CD14-positive monocyte (primary cell): ENCODE measurements around the gene WDR44. TPM values are rescaled to one million over a fixed set of nuclear protein-coding genes. Genes with fewer than 3 reads are reported as not detected.

Experiments used
- DNase-seq, 3 donors: peaks; one replicate each; pipeline ENCODE4 v3.0.0-alpha.2; 2011 to 2022
- H2AFZ ChIP-seq: 2 replicates; pipeline ENCODE4 v1.6.0; 2012; ENCODE audit warnings: mild to moderate bottlenecking, low read depth, low read length, inconsistent platforms; ENCODE audit not compliant: insufficient read depth, poor library complexity, severe bottlenecking
- H3K27ac ChIP-seq, 2 donors: 1 replicate in 1 of 2; 2 replicates in 1 of 2; pipeline ENCODE4 v1.5.1; 2012 to 2013; ENCODE audit warnings: low read length in 2 of 2, control low read depth in 1 of 2, inconsistent platforms in 1 of 2, low read depth in 1 of 2, mild to moderate bottlenecking in 1 of 2
- H3K27me3 ChIP-seq, 2 donors: one replicate each; pipeline versions ENCODE4 v1.6.0 to v1.6.1; 2011 to 2013; ENCODE audit warnings: low read length in 2 of 2; ENCODE audit not compliant: control insufficient read depth in 2 of 2, insufficient read depth in 2 of 2
- H3K36me3 ChIP-seq, 2 donors: replicated peaks in 1 of 2; 1 replicate in 1 of 2; 2 replicates in 1 of 2; pipeline versions ENCODE4 v1.5.1 to v1.6.1; 2012 to 2013; ENCODE audit warnings: low read length in 2 of 2, control low read depth in 1 of 2, inconsistent platforms in 1 of 2, mild to moderate bottlenecking in 1 of 2; ENCODE audit not compliant: insufficient read depth in 2 of 2, control insufficient read depth in 1 of 2
- H3K4me1 ChIP-seq, 2 donors: 1 replicate in 1 of 2; 2 replicates in 1 of 2; pipeline versions ENCODE4 v1.5.1 to v1.6.1; 2012 to 2013; ENCODE audit warnings: low read length in 2 of 2, control low read depth in 1 of 2, inconsistent platforms in 1 of 2, mild to moderate bottlenecking in 1 of 2, moderate library complexity in 1 of 2; ENCODE audit not compliant: insufficient read depth in 2 of 2, control insufficient read depth in 1 of 2
- H3K4me2 ChIP-seq: replicated peaks from 2 replicates; pipeline ENCODE3; 2012; ENCODE audit warnings: low read length, moderate library complexity, mild to moderate bottlenecking; ENCODE audit not compliant: poor library complexity, severe bottlenecking; ENCODE audit errors: extremely low read depth
- H3K4me3 ChIP-seq, 3 experiments: fragments of 200-600 bp in 1 of 3; sonication (generic) in 1 of 3; replicated peaks in 1 of 3; 1 replicate in 2 of 3; 2 replicates in 1 of 3; pipeline ENCODE4 v1.5.1; 2011 to 2013; ENCODE audit warnings: low read length in 3 of 3, mild to moderate bottlenecking in 3 of 3, control low read depth in 2 of 3, low read depth in 2 of 3, inconsistent platforms in 1 of 3, moderate library complexity in 1 of 3
- H3K79me2 ChIP-seq: 2 replicates; pipeline ENCODE4 v1.6.0; 2012; ENCODE audit warnings: mild to moderate bottlenecking, control low read depth, inconsistent platforms, low read length, moderate library complexity; ENCODE audit not compliant: insufficient read depth
- H3K9ac ChIP-seq: 2 replicates; pipeline ENCODE4 v1.6.0; 2017; ENCODE audit warnings: low read length, mild to moderate bottlenecking; ENCODE audit not compliant: insufficient read depth, poor library complexity, severe bottlenecking
- H3K9me3 ChIP-seq, 2 donors: replicated peaks in 1 of 2; 1 replicate in 1 of 2; 2 replicates in 1 of 2; pipeline versions ENCODE4 v1.5.1 to v1.6.1; 2012 to 2013; ENCODE audit warnings: low read length in 2 of 2, control low read depth in 1 of 2; ENCODE audit not compliant: control insufficient read depth in 1 of 2, insufficient read depth in 1 of 2
- H4K20me1 ChIP-seq: 2 replicates; pipeline ENCODE4 v1.6.0; 2012; ENCODE audit warnings: mild to moderate bottlenecking, low read length, control low read depth, moderate library complexity; ENCODE audit not compliant: insufficient read depth
- H3K27ac Mint-ChIP-seq, 7 donors: one replicate each; pipeline ENCODE4 v1.8.0; 2020; ENCODE audit warnings: mild to moderate bottlenecking in 7 of 7, mixed read lengths in 7 of 7, moderate library complexity in 6 of 7, inconsistent platforms in 2 of 7
- H3K27me3 Mint-ChIP-seq, 3 donors: one replicate each; pipeline ENCODE4 v1.8.0; 2021 to 2022; ENCODE audit warnings: low read depth in 3 of 3, mild to moderate bottlenecking in 3 of 3, mixed read lengths in 3 of 3, moderate library complexity in 3 of 3, inconsistent platforms in 1 of 3
- H3K36me3 Mint-ChIP-seq, 2 donors: one replicate each; pipeline ENCODE4 v1.8.0; 2020; ENCODE audit warnings: mixed read lengths in 2 of 2, inconsistent platforms in 1 of 2, mild to moderate bottlenecking in 1 of 2
- H3K4me1 Mint-ChIP-seq: one replicate; pipeline ENCODE4 v1.8.0; 2020; ENCODE audit warnings: mild to moderate bottlenecking, mixed read lengths
- H3K4me3 Mint-ChIP-seq, 2 donors: one replicate each; pipeline ENCODE4 v1.8.0; 2020; ENCODE audit warnings: mild to moderate bottlenecking in 2 of 2, mixed read lengths in 2 of 2, moderate library complexity in 1 of 2
- H3K9me3 Mint-ChIP-seq, 7 donors: one replicate each; pipeline ENCODE4 v1.8.0; 2020 to 2022; ENCODE audit warnings: mixed read lengths in 7 of 7, mild to moderate bottlenecking in 6 of 7, moderate library complexity in 6 of 7, inconsistent platforms in 2 of 7
- WGBS: methylation state at CpG from one replicate; pipeline ENCODE4 v1.1.5; 2013; ENCODE audit warnings: missing lambda C conversion rate; ENCODE audit not compliant: insufficient coverage; 5-methylcytosine and 5-hydroxymethylcytosine counted together
- intact Hi-C, 2 donors: fragments of 100-400 bp; cut with micrococcal nuclease; formaldehyde crosslinking; loops; one replicate each; pipeline versions ENCODE4 v1.15.0 to v1.15.1; 2023
- polyA plus RNA-seq, 3 donors: library from polyadenylated mRNA; depleted of rRNA in 1 of 3; unstranded in 2 of 3; stranded (reverse) in 1 of 3; fragments of 300-500 nt in 2 of 3; fragments of >200 nt in 1 of 3; fragmentation: Illumina TruSeq in 2 of 3; gene quantifications; 1 replicate in 2 of 3; 2 replicates in 1 of 3; pipeline ENCODE4 v1.2.3, GENCODE V29; 2012 to 2021
- TF ChIP-seq, protein P1 (sequence below): fragments of 200-600 bp; IDR thresholded peaks from one replicate; pipeline ENCODE4 v1.8.0; 2022; ENCODE audit warnings: antibody characterized with exemption, mild to moderate bottlenecking

Gene WDR44
- polyA plus RNA-seq, 3 donors = 5.1 to 7.1 (median 5.5) TPM

DNA sequence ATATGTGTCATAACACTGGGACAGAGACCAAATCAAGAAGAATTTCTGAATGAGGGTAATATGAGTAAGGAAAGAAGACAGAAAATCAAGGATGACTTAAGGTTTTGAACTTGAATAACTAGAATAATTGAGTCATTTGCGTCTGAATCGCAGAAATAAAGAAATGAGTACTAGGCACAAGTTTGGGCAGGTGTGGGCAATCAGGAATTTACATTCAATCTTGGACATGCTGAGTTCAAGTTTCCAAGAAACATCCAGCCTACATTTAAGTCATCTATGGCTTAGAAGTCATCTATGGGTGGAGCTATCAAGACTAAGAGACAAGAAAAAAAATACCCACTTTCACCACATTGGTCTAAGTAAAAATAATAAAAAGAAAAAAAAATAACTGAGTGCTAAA is 30.4 kb upstream of the WDR44 start:
- H3K27me3 Mint-ChIP-seq = peaks cover 0 to 1% (median 0%) of the 10 kb centered on the region in 3 donors
- H3K9me3 ChIP-seq = no peaks in the 10 kb centered on the region
- no peaks in the 10 kb centered on the region for H3K36me3 Mint-ChIP-seq
- no peak overlapping the region for H3K4me3 ChIP-seq
- TF ChIP-seq, protein P1, sequence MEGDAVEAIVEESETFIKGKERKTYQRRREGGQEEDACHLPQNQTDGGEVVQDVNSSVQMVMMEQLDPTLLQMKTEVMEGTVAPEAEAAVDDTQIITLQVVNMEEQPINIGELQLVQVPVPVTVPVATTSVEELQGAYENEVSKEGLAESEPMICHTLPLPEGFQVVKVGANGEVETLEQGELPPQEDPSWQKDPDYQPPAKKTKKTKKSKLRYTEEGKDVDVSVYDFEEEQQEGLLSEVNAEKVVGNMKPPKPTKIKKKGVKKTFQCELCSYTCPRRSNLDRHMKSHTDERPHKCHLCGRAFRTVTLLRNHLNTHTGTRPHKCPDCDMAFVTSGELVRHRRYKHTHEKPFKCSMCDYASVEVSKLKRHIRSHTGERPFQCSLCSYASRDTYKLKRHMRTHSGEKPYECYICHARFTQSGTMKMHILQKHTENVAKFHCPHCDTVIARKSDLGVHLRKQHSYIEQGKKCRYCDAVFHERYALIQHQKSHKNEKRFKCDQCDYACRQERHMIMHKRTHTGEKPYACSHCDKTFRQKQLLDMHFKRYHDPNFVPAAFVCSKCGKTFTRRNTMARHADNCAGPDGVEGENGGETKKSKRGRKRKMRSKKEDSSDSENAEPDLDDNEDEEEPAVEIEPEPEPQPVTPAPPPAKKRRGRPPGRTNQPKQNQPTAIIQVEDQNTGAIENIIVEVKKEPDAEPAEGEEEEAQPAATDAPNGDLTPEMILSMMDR = no peak
- H3K79me2 ChIP-seq = no peaks in the 10 kb centered on the region
- H3K4me3 Mint-ChIP-seq = no peak overlapping the region
- WGBS = no CpG with 5 or more reads among the region's 2 CpGs
- H3K9me3 Mint-ChIP-seq = peaks cover 0 to 3% (median 0%) of the 10 kb centered on the region in 7 donors
- H3K27me3 ChIP-seq = no peaks in the 10 kb centered on the region
- no peak overlapping the region for H3K27ac ChIP-seq
- H4K20me1 ChIP-seq = no peaks in the 10 kb centered on the region
- H3K27ac Mint-ChIP-seq = no peak overlapping the region
- no peaks in the 10 kb centered on the region for H3K4me1 Mint-ChIP-seq
- no peaks in the 10 kb centered on the region for H3K36me3 ChIP-seq
- no peak overlapping the region for H2AFZ ChIP-seq
- no peaks in the 10 kb centered on the region for H3K4me1 ChIP-seq
- H3K4me2 ChIP-seq = no peak overlapping the region
- DNase-seq = no peak
- H3K9ac ChIP-seq = no peak overlapping the region
- intact Hi-C loops = no loop called here

DNA sequence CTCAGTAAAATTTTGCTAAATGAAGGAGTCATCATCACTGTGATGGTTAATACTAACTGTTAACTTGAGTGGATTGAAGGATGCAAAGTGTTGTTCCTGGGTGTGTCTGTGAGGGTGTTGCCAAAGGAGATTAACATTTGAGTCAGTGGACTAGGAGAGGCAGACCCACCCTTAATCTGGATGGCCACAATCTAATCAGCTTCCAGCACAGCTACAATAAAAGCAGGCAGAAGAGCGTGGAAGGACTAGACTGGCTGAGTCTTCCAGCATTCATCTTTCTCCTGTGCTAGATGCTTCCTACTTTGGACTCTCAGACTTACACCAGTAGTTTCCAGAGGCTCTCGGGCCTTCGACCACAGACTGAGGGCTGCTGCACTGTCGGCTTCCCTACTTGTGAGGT is 21.3 kb upstream of the WDR44 start:
- no peak overlapping the region for H3K4me3 Mint-ChIP-seq
- H3K27me3 Mint-ChIP-seq = peaks cover 0 to 5% (median 1%) of the 10 kb centered on the region in 3 donors
- no peak overlapping the region for H3K27ac ChIP-seq
- no peak overlapping the region for H2AFZ ChIP-seq
- no peaks in the 10 kb centered on the region for H3K36me3 Mint-ChIP-seq
- H4K20me1 ChIP-seq = no peaks in the 10 kb centered on the region
- H3K27ac Mint-ChIP-seq = no peak overlapping the region
- no peaks in the 10 kb centered on the region for H3K27me3 ChIP-seq
- 100% methylated on average over 1 of the region's 4 CpGs for WGBS
- intact Hi-C loops = no loop called here
- no peak overlapping the region for H3K4me3 ChIP-seq
- H3K4me2 ChIP-seq = no peak overlapping the region
- no peaks in the 10 kb centered on the region for H3K36me3 ChIP-seq
- H3K9me3 Mint-ChIP-seq = no peaks in the 10 kb centered on the region
- no peaks in the 10 kb centered on the region for H3K79me2 ChIP-seq
- H3K4me1 ChIP-seq = no peaks in the 10 kb centered on the region
- no peak overlapping the region for H3K9ac ChIP-seq
- no peak for DNase-seq
- no peaks in the 10 kb centered on the region for H3K9me3 ChIP-seq
- H3K4me1 Mint-ChIP-seq = peaks cover 8% of the 10 kb centered on the region
- TF ChIP-seq, protein P1 = no peak
